HG03025 (cell line): Measurements from ENCODE around the gene PELI2.

Experiments used
- ATAC-seq: cut with Tn5 transposase; IDR thresholded peaks from one replicate; pipeline ENCODE4 v1.9.1; 2021; ENCODE audit warnings: mild to moderate bottlenecking, moderate library complexity; ENCODE audit not compliant: unreplicated experiment, low FRiP score

The PELI2 gene

GRCh38 chr14:56118611-56119181 lies 485 bp downstream of the PELI2 start:
- peak; percentile 13 for ATAC-seq

GRCh38 chr14:56119201-56119981 lies 1.2 kb downstream of the PELI2 start:
- no peak for ATAC-seq

- ATAC-seq: no peak
Measured at GRCh38 chr14:56120091-56120691, 2.0 kb downstream of the PELI2 start.

- no peak for ATAC-seq
Measured at GRCh38 chr14:56121816-56122215, 3.6 kb downstream of the PELI2 start.

- ATAC-seq: no peak
Measured at GRCh38 chr14:56122301-56122700, 4.1 kb downstream of the PELI2 start.

- ATAC-seq: no peak
Measured at GRCh38 chr14:56124327-56124726, 6.1 kb downstream of the PELI2 start.

- ATAC-seq: no peak
Measured at GRCh38 chr14:56125772-56126636, 7.8 kb downstream of the PELI2 start.

- ATAC-seq: no peak
Measured at GRCh38 chr14:56126637-56126913, 8.4 kb downstream of the PELI2 start.

- ATAC-seq: no peak
Measured at GRCh38 chr14:56127156-56127555, 8.9 kb downstream of the PELI2 start.

GRCh38 chr14:56129092-56129491 lies 10.9 kb downstream of the PELI2 start:
- ATAC-seq: no peak

GRCh38 chr14:56129933-56130332 lies 11.7 kb downstream of the PELI2 start:
- ATAC-seq: no peak

- no peak for ATAC-seq
Measured at GRCh38 chr14:56131004-56131864, 13.0 kb downstream of the PELI2 start.

GRCh38 chr14:56131865-56132833 lies 13.9 kb downstream of the PELI2 start:
- no peak for ATAC-seq

- no peak for ATAC-seq
Measured at GRCh38 chr14:56133547-56133946, 15.3 kb downstream of the PELI2 start.

GRCh38 chr14:56135001-56135400 lies 16.8 kb downstream of the PELI2 start:
- no peak for ATAC-seq

GRCh38 chr14:56135668-56136067 lies 17.5 kb downstream of the PELI2 start:
- no peak for ATAC-seq

- no peak for ATAC-seq
Measured at GRCh38 chr14:56136571-56137452, 18.6 kb downstream of the PELI2 start.

- no peak for ATAC-seq
Measured at GRCh38 chr14:56137453-56137807, 19.2 kb downstream of the PELI2 start.
